Measurements from ENCODE around the gene SLC44A1.

Gene SLC44A1

DNA sequence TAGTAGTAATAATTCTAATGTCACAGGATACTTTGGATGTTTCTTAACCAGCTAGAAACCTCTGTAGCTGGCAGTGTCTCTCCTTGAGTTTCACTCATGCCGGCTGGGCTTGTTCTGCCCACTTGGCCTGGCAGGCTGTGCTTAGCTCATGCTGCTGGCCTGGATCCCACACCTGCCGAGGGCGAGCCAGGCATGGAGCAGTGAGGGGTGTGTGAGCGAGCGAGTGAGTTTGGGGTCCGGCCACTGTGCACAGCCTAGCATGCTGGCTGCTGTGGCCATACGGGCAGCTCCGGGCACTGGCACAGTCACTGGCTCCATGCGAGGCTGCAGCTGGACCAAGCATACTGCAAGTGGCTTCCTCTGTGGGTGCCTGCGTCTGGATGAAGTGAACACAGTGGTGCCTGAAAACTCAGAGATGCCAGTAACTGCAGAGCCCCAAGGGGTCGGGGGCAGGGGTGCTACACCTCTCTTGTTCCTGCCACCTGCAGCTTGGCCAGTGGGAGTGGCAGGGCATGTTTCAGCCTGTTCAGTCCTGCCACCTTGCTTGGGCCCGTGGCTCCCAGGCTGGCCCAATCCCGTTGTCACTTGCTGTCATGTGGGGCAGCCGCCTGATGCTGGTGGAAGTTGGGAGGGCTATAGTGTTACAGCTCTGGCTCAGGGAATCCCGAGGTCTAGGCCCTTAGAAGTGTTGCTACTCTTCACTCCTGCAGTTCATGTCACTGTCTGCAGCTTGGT lies 213.3 kb downstream of the SLC44A1 start:
- no peak for DNase-seq (ENCODE audit: low read depth in 2 of 3, low spot score in 2 of 3)

DNA sequence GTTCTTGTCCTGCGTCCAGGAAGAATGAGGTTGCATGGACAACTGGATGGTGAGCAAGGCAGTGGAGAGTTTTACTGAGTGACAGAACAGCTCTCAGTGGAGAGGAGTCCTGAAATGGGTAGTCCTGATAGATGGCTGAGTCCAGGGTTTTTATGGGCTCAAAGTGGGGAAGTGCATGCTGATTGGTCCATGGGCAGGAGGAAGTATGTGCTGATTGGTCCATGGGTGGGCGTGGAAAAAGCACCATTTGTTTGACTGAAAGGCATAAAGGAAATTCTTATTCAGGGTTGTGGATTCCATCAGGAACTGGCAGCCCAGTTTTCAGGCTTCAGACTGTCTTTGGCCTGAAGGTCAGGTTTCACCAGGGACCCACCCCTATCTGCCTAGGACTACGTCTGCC lies 214.0 kb downstream of the SLC44A1 start:
- no peak for DNase-seq (ENCODE audit: low read depth in 2 of 3, low spot score in 2 of 3)

DNA sequence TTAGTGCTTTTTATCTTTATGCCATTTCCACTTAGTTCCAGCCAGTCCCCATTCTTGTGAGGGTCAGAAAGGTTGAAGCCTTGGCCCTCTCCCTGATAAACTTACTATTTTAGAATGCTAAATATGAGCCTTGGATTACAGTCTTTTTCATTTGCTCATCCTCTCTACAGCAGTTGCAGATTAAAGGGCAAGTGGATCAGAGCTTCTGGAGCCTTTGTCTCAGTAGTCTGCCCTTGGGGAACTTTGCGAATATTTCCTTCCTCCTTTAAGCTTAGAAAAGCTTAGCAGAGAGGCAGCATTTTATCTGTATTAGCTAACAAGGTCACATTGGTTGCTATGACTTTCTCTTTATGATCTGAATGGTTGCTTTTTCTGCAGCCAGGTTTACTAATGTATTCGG lies 214.9 kb downstream of the SLC44A1 start:
- no peak for DNase-seq (ENCODE audit: low read depth in 2 of 3, low spot score in 2 of 3)

- no peak for DNase-seq (ENCODE audit: low read depth in 2 of 3, low spot score in 2 of 3)
These were observed 222.5 kb downstream of the SLC44A1 start for GRCh38 chr9:105466898-105467455.

DNA sequence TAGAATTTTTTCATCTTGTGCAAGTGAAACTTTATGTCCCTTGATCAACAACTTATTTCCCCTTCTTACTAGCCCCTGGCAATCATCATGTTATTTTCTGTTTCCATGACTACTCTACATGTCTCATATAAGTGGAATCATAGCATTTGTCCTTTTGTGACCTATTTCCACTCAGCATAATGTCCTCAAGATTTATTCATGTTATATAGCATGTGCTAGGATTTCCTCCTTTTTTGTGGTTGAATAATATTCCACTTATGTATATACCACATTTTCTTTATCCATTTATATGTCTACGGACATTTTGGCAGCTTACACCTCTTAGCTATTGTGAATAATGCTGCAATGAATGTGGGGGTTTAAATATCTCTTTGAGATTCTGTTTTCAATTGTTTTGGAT lies 224.4 kb downstream of the SLC44A1 start:
- DNase-seq (ENCODE audit: low read depth in 2 of 3, low spot score in 2 of 3) = no peak

- no peak for DNase-seq (ENCODE audit: low read depth in 2 of 3, low spot score in 2 of 3)
These were observed 228.8 kb downstream of the SLC44A1 start for GRCh38 chr9:105473221-105473620.

DNA sequence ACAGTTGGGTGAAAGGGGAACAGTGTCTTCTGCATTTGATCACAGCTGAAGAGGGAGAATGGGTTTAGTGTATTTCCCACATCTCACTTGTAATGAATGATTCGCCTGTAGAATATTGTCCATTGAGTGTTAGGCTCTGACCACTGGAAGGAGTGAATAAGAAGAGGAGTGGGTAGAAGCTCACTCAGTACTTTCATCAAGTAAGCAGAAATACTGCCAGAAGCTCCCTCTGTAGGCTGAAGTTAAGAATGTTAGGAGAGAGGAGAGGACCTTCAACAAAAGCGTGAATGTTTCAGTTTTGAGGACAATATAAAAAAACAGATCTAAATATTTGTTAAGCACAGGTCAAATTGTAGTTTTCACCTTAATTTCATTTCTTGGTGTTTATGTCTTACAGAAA lies 230.9 kb downstream of the SLC44A1 start:
- DNase-seq (ENCODE audit: low read depth in 2 of 3, low spot score in 2 of 3) = no peak

DNA sequence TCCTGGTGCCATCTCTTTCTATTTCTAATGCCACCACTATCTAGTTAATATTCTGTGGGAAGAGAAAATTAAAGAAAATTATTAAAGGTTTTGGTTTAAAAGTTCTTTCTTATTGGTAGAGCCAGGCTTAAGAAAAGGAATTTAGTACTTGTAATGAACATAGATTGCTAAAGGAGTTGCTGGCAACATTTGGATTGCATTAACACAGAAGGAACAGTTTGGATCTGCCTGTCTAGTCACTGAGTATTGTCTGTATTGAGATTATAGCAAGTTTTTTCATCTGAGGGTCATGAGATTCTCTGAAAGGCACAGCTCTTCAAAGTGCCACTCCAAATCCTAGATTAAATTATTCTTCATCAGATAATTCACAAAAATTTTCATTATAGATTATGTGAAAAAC lies 235.4 kb downstream of the SLC44A1 start:
- no peak for DNase-seq (ENCODE audit: low read depth in 2 of 3, low spot score in 2 of 3)

DNA sequence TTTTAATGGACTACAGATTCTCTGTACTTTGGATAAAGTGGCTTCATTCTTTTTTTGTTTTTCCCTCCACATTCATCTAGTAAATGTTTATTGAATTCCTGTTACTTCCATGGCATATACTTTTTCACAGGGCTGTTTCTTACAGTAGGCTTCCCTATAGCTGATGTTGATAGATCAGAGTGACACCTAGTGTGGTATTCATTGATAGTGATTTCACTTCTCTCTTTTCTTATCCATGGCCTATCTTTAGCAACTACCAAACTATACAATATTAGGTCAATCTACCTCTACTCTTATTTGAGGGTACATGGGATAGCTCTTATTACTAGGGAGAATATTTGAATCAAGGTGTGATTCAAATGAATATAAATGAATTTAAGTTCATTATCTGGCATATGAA lies 239.2 kb downstream of the SLC44A1 start:
- no peak for DNase-seq (ENCODE audit: low read depth in 2 of 3, low spot score in 2 of 3)

DNA sequence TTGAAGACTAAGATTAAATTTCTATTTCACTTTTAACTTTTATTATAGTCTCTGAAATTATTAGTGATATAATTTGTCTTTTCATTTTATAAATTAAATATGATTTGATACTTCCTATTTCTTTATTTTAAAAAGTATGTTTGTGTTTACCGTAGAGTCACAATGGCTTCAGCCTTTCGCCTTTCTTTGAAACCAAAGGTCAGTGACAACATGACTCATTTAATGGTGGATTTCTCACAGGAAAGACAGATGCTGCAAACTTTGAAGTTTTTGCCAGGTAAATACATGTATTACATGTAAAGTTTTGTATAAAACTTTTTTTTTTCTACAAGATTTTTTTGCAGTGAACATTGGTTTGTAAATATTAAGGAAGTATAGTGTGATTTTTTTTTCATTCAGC lies 239.8 kb downstream of the SLC44A1 start:
- no peak for DNase-seq (ENCODE audit: low read depth in 2 of 3, low spot score in 2 of 3)

DNA sequence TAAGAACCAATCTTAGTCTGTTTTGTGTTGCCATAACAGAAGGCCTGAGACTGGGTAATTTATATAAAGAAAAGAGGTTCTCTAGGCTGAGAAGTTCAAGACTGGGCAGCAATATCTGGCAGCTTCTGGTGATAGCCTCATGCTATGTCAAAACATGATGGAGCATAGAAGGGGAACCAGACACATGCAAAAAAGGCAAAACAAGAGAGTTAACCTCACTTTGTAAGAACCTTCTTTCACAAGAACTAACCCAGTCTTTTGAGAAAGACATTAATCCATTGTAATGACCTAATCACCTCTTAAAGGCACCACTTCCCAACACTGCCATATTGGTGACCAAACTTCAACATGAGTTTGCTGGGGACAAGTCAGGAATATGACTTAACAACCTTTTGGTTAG lies 240.7 kb downstream of the SLC44A1 start:
- no peak for DNase-seq (ENCODE audit: low read depth in 2 of 3, low spot score in 2 of 3)
